Measurements from ENCODE around the gene OR8B12.

DNA sequence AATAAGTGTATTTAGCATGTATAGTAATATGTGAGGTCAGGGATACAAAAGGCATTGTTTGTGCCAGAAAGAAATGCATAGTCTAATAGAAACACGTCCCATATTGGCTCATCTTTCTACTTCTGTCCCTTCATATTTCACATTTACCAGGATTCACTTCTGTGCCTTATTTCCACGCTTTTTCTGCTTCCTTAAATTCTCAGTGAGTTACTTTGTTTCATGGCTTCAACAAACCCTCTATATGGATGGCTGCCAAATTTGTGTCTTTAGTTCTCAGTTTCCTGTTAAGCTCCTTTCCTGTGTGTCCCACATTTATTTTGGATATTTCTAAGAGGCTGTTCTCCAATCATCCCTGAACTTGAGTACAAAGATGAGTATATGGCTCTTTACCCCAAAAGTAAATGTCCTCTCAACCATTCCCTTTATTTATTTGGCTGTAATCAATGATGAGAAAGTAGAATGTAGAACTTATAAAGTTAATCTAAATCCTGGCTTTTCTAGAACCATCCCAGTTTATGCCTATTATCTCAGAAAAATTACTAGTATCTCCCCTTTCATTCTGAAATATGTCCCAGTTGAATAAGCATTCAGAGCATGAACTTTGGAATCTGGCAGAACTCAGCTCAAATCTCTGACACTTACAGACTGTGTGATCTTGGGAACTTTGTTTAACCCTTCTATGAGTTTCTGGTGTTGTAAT lies 23.5 kb downstream of the OR8B12 start:
- TF ChIP-seq ZNF70 (CRISPR knock-in tag; IDR thresholded peaks at IDR 0.05) (no peak), CSDC2 (CRISPR knock-in tag; IDR thresholded peaks at IDR 0.05) (no peak), GLIS3 (CRISPR knock-in tag; IDR thresholded peaks at IDR 0.05) (no peak), TOX (CRISPR knock-in tag; IDR thresholded peaks at IDR 0.05; ENCODE audit: borderline replicate concordance) (no peak), ZFP30 (CRISPR knock-in tag; IDR thresholded peaks at IDR 0.05) (no peak), SNAI2 (CRISPR knock-in tag; IDR thresholded peaks at IDR 0.05) (no peak), OSR1 (CRISPR knock-in tag; IDR thresholded peaks at IDR 0.05) (no peak), ARNTL (CRISPR knock-in tag; IDR thresholded peaks at IDR 0.05; ENCODE audit: borderline replicate concordance, low read depth) (no peak), ZC3H10 (CRISPR knock-in tag; IDR thresholded peaks at IDR 0.05) (no peak)
- TF ChIP-seq, protein P1, sequence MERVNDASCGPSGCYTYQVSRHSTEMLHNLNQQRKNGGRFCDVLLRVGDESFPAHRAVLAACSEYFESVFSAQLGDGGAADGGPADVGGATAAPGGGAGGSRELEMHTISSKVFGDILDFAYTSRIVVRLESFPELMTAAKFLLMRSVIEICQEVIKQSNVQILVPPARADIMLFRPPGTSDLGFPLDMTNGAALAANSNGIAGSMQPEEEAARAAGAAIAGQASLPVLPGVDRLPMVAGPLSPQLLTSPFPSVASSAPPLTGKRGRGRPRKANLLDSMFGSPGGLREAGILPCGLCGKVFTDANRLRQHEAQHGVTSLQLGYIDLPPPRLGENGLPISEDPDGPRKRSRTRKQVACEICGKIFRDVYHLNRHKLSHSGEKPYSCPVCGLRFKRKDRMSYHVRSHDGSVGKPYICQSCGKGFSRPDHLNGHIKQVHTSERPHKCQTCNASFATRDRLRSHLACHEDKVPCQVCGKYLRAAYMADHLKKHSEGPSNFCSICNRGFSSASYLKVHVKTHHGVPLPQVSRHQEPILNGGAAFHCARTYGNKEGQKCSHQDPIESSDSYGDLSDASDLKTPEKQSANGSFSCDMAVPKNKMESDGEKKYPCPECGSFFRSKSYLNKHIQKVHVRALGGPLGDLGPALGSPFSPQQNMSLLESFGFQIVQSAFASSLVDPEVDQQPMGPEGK (CRISPR knock-in tag; IDR thresholded peaks at IDR 0.05; ENCODE audit: borderline replicate concordance), result no peak

All from SK-N-SH treated with all-trans-retinoic acid at 6 μM for 48 hours (cell line).